GM21529 (cell line): ENCODE results near the gene ATP8B4.

Source experiments
- ATAC-seq: cut with Tn5 transposase; IDR thresholded peaks from one replicate; pipeline ENCODE4 v1.9.1; 2021; ENCODE audit not compliant: unreplicated experiment

ATP8B4 gene

DNA sequence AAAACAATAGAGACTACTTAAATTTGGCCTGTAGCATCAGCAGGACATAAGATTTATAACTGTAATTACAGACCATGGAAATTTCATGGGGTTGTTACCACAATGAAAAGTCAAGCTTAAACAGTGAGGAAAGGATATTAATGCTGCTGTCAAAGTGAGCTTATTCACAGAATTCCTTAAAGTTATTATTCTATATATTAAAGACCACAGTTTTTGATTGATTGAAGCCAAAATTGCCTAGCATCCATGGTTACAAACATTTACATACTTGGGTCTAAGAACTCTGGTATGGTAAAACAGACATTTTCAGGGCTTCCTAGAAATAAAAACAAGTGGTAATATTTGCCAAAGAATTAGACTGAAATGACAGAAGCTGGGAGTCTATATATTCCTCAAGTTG lies 248.6 kb downstream of the ATP8B4 start:
- no peak for ATAC-seq

DNA sequence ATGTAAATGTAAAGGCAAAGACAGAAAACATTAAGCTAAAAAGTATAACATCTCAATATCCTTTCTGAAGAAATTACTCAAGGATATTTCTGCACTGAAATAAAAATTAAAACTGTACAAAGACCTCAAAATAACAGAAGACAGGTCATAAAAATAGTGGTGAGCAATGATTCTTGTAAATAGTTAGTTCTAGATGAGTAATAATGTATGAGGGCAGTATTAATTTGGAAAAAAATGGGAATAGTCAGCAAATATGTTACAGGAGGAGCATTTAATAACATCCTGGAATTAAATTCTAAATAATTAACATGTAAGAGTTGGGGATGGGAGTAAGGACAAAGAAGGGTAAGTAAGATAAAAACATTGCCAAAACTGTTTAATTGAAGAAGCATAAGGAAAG lies 250.7 kb downstream of the ATP8B4 start:
- ATAC-seq = no peak

DNA sequence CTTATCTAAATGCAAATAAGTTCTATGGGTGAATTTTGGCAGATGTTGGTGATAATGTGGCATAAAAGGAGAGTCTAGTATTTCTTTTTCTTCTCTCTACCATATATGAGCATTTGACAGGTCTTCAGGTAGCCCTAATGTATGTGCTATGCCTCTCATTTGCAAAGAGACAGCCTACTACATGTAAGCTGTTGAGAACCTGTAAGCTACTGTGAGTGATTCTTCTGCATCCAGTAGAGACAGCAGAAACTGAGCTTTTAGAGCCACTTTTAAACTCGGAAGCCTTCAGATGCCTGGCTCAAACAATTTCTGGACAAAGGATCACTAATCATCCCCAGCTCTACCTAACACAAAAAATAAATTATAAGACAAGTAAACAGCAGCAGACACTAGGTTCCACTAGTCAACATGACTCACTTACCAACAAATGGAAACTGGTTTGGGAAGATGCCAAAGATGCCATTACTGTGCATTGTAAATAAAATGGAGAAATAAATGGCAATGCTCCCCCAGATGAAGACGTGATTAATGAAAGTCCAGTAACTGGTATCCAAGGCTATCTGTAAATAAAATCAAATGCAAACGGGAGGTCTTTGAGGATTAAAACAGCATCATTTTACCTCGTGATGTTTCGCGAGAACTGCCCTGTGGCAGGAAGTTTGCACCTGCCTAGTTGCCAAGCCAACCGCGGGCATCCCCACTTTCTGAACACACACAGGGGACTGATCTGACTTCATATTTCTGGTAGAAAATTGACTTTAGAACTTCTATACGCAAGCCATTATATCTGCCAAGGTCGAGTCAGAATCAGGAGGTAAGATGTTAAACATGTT lies 252.9 kb downstream of the ATP8B4 start:
- ATAC-seq = no peak

GRCh38 chr15:49864251-49864650 lies 254.8 kb downstream of the ATP8B4 start:
- ATAC-seq = no peak

DNA sequence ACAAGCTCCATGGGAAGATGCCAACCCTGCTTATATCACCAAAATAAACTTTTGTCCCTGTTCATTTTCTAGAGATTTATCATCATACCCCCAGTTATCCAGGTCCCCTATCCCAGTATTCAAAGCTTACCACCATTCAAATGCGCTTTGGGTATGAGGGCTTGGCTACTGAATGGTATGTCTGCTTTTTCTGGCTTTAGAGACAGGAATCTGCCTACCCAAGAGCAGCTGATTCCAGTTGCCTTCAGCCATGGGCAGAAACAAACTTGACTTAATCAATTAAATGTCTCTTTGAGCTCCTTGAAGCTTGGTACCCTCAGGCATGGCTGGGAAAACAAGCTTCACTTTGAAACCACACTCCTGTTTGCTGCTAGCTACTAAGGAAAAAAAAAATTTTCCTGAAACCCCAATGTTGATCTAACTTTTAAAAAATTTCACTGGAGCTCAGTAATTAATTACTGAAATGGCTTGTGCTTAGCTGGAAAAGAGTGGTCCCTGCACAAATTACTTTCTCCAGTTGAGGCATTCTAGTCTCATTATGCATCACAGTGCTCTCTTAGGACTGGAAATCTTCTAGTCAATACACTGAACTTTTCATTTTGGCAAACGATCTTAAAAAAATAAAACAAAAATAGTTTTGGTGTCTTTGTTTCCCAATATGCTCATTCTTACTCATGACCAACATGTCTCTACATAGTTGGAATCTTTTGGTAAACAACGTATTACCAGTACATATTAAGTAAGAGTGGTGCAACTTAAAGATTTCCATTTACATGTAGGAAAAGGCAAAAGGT lies 255.4 kb downstream of the ATP8B4 start:
- ATAC-seq = no peak

- no peak for ATAC-seq
Observed at GRCh38 chr15:49860101-49860500, 258.9 kb downstream of the ATP8B4 start.

- no peak for ATAC-seq
Observed at GRCh38 chr15:49857496-49858475, 261.2 kb downstream of the ATP8B4 start.

GRCh38 chr15:49855917-49856637 lies 263.0 kb downstream of the ATP8B4 start:
- no peak for ATAC-seq

DNA sequence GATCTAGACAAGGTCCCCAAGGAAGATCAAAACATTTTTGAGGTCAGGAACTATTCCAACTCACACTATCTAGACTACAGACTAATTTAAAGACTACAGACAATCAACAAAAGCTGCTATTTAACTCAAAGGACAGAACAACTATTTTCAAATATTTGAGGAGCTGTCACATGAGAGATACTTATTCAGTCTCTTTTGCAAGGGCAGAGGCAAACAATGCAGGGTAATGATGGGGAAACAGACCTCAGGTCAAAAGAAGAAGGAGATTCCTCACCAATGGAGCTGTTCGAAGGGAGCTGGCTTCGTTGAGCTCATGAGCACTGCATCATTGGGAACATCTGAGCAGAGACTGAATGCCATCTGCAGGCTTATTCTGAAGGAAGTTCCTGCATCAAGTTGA lies 266.3 kb downstream of the ATP8B4 start:
- no peak for ATAC-seq

- ATAC-seq = no peak
Observed at GRCh38 chr15:49848807-49849206, 270.2 kb downstream of the ATP8B4 start.

DNA sequence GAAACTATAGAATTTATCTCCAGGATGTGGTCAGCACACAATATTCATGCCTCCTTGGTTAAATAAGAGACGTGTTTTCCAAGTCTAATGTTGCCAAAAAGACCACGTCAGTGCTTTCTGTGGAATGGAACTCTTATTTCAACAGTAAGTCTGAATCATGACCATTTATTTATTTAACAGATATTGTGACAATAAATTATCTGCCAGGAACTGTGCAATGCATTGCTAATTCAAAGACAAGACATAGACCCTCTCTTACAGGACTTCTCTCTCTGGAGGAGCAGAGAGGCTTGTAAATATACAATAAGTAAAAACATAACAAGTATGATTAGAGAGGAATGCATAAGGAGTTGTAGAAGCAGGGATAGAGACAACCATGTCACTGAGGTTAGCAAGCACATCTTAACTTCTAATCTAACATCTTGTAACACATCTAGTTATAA lies 270.7 kb downstream of the ATP8B4 start:
- ATAC-seq = no peak

- no peak for ATAC-seq
Observed at GRCh38 chr15:49847423-49848281, 271.4 kb downstream of the ATP8B4 start.

DNA sequence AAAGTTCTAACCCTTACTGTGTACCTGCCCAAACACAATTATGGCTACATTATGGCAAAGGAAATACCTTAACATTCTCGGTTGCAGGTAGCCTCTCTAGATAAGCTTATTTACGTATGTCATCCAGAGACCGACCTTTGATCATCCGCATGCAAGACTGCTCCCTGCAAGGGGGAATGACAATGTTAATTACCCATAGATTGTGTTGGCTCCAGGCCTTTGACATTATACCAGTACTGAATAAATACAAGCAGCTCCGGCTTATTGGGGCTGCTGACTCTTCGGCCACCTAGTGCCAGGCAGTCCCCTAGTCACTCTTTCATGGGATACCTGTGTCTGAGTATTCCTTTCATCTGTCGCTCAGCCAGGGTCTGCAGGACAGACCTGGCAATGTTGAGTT lies 274.6 kb downstream of the ATP8B4 start:
- ATAC-seq = no peak

DNA sequence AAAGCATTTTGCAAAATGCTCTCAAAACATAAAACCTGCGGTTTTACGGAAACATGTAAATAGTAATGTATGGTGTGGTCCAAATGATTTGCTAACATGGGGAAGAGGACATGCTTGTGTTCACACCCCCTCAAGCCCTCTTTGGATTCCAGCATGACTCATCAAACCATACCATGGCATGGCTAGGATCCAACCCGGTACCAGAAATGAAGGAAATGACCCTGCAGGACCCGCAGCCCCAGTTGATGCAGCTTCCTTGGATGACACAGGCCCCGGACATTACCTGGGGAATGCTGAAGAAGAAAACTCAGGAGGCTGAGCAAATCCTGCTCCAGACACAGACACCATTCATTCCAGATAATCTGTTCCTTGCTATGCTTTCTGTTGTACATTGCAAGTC lies 275.3 kb downstream of the ATP8B4 start:
- no peak for ATAC-seq

GRCh38 chr15:49842031-49842730 lies 276.9 kb downstream of the ATP8B4 start:
- ATAC-seq = no peak

- ATAC-seq = no peak
Observed at GRCh38 chr15:49832511-49832910, 286.5 kb downstream of the ATP8B4 start.

DNA sequence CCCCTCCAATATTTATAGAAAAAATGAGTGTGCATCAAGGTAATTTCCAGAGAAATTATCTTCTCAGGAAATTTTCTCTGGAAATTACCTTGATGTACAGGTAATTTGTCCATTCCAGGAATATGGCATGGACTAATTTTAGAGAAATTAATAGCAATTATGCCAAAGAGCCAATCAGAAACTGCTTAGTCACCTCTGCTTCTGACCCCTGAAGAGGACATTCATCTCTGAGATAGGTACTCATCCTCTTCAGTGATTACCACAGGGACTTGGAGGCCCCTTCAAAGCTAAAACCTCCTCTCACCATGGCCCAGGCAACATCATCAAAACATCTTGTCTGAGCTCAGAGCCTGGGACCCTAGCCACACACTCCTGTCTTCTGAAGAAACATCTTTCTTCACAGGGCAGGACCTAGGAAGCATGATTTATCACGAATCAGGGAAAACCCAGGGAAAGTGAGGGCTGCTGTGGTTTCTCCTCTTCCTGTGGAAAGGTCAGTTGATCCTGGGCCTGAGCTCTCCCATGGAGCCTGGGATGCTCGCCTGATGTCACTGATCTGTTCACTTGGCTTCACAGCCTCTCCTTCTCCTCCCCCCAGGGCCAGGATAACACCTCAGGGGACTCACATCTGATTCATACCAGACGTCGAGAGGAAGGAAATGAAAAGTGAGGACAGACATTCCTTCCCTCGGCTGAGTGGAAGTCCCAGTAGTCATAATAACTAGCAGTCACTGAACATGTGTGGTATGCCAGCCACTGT lies 287.6 kb downstream of the ATP8B4 start:
- ATAC-seq = no peak

GRCh38 chr15:49830391-49830790 lies 288.6 kb downstream of the ATP8B4 start:
- ATAC-seq = no peak
